OCI-LY3 (cell line): ENCODE results near the gene S100Z.

Experiments
- H2AFZ ChIP-seq: fragments of 200-600, 300-600 bp; shearing (Covaris generic); 2 replicates; pipeline ENCODE4 v1.6.0; 2014; ENCODE audit warnings: antibody characterized with exemption, low read depth, low read length
- H3K27ac ChIP-seq: fragments of 200-600, 300-600 bp; sonication (generic); 2 replicates; pipeline ENCODE4 v1.5.1; 2014; ENCODE audit warnings: mild to moderate bottlenecking, low read length, moderate library complexity, mixed read lengths
- H3K27me3 ChIP-seq: fragments of 200-600, 300-600 bp; sonication (generic); 2 replicates; pipeline ENCODE4 v1.6.1; 2014; ENCODE audit warnings: low read depth, low read length, mixed read lengths
- H3K36me3 ChIP-seq: fragments of 200-600, 300-600 bp; sonication (generic); replicated peaks from 2 replicates; pipeline ENCODE3; 2014; ENCODE audit warnings: low read depth, low read length, mixed read lengths
- H3K4me1 ChIP-seq: fragments of 300-600, 200-600 bp; sonication (generic); 2 replicates; pipeline ENCODE4 v1.6.1; 2014; ENCODE audit warnings: low read length, mixed read lengths
- H3K4me2 ChIP-seq: fragments of 200-600, 300-600 bp; sonication (generic); 2 replicates; pipeline ENCODE4 v1.6.1; 2014; ENCODE audit warnings: low read length, mixed read lengths
- H3K4me3 ChIP-seq: fragments of 300-600, 200-600 bp; sonication (generic); 2 replicates; pipeline ENCODE4 v1.5.1; 2014; ENCODE audit warnings: antibody characterized with exemption, mild to moderate bottlenecking, low read length, moderate library complexity
- H3K79me2 ChIP-seq: fragments of 300-600, 200-600 bp; shearing (Covaris generic); 2 replicates; pipeline ENCODE4 v1.6.1; 2014; ENCODE audit warnings: mild to moderate bottlenecking, low read length, mixed read lengths
- H3K9ac ChIP-seq: fragments of 300-600, 200-600 bp; shearing (Covaris generic); 2 replicates; pipeline ENCODE4 v1.6.0; 2014; ENCODE audit warnings: mild to moderate bottlenecking, low read length, moderate library complexity
- H3K9me3 ChIP-seq: fragments of 200-600, 300-600 bp; shearing (Covaris generic); 2 replicates; pipeline ENCODE4 v1.6.1; 2014; ENCODE audit warnings: low read length, mixed read lengths; ENCODE audit not compliant: insufficient read depth
- H4K20me1 ChIP-seq: fragments of 200-600, 300-600 bp; sonication (generic); 2 replicates; pipeline ENCODE4 v1.6.1; 2016; ENCODE audit warnings: low read length, mixed read lengths; ENCODE audit not compliant: insufficient read depth
- EZH2phosphoT487 ChIP-seq: fragments of 200-600 bp; shearing (Covaris generic); IDR thresholded peaks from 2 replicates; pipeline ENCODE4 v1.6.1; 2018; ENCODE audit warnings: antibody characterized with exemption, mixed run types, low read depth
- TF ChIP-seq, protein P1 (sequence below): fragments of 200-600, 300-600 bp; sonication (generic); IDR thresholded peaks from 2 replicates; pipeline ENCODE4 v1.5.1; 2014; ENCODE audit warnings: antibody characterized with exemption, low read length, low read depth

The S100Z gene

DNA sequence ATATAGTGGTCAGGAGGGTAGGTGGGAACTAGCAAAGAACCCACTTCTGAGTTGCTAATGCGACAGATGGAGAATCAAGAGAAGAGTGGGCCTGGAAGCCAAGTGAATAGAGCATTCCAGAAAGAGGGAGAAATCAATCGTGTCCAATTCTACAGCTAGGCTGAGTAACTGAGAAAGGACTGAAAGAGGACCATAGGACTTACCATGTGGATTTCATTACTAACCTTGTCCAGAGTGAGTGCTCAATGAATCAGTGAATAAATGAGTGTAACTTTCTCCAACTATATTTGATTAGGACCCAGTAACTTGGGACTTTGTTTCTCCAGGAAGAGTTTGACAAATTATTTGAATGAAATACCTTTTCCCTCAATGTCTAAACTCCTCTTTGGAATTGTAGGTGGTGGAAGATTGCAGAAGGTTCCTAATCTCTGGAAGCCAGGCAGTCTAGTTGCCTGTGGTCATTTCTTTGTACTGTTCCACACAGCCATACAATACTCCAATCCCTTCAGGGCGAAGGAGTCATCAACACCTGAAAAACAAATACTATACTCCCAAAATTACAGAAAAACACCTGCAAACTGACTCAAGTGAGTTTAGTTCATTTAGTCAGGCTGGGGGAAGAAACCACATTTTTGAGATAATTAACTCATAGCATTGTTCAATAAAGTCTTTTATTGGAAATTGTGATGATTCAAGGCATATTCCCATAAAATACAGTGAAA is 33.5 kb upstream of the S100Z start:
- H3K27me3 ChIP-seq = no peaks in the 10 kb centered on the region
- no peaks in the 10 kb centered on the region for H4K20me1 ChIP-seq
- no peak overlapping the region for H3K4me3 ChIP-seq
- H2AFZ ChIP-seq = no peak overlapping the region
- no peaks in the 10 kb centered on the region for H3K4me1 ChIP-seq
- H3K79me2 ChIP-seq = no peaks in the 10 kb centered on the region
- TF ChIP-seq EZH2phosphoT487 = no peak
- TF ChIP-seq, protein P1, sequence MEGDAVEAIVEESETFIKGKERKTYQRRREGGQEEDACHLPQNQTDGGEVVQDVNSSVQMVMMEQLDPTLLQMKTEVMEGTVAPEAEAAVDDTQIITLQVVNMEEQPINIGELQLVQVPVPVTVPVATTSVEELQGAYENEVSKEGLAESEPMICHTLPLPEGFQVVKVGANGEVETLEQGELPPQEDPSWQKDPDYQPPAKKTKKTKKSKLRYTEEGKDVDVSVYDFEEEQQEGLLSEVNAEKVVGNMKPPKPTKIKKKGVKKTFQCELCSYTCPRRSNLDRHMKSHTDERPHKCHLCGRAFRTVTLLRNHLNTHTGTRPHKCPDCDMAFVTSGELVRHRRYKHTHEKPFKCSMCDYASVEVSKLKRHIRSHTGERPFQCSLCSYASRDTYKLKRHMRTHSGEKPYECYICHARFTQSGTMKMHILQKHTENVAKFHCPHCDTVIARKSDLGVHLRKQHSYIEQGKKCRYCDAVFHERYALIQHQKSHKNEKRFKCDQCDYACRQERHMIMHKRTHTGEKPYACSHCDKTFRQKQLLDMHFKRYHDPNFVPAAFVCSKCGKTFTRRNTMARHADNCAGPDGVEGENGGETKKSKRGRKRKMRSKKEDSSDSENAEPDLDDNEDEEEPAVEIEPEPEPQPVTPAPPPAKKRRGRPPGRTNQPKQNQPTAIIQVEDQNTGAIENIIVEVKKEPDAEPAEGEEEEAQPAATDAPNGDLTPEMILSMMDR = no peak
- no peaks in the 10 kb centered on the region for H3K9me3 ChIP-seq
- H3K9ac ChIP-seq = no peak overlapping the region
- no peaks in the 10 kb centered on the region for H3K36me3 ChIP-seq
- H3K27ac ChIP-seq = no peak overlapping the region
- H3K4me2 ChIP-seq = no peak overlapping the region

DNA sequence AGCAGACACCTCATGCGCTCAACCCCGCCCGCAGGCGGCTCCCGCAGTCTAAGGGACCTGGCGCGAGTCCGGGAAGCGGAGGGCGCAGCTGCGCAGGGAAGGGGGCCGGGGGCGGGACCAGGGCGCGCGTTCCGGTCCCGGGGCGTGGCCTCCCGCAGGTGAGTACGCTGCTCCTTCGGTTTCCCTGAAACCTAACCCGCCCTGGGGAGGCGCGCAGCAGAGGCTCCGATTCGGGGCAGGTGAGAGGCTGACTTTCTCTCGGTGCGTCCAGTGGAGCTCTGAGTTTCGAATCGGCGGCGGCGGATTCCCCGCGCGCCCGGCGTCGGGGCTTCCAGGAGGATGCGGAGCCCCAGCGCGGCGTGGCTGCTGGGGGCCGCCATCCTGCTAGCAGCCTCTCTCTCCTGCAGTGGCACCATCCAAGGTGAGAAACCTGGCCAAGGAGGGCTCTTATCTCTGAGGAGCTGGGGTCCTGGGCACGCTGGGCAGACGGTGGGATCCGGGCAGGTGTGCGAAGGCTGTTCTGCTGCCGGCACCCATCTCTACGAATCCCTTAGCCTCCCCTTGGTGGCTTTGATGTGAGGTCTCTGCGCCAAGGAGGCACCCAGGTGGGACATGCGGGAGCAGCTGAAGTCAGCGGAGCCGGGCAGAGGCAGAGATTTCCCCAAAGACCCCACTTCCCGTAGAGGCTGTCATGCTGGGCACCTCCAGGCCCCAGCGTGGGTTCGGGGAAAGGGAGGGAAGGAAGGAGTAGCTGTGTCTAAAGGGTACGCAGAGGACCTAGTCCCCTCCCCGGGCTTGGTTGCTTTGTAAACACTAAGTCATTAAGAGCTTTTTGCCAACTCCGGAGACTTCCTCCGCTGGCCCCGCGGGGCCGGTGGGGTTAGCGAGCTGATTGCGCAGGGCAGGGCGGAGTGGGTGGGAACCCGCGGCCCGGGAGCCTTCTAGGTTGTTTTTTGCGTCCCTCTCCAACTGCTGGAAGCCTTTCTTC is 30.7 kb upstream of the S100Z start, which contains the start of gene F2RL1:
Gene F2RL1 (plus strand): TSS at position 187 of the 988 bp plus-strand sequence. CDS start 153 bp downstream, at position 340.
- no peak for TF ChIP-seq EZH2phosphoT487
- TF ChIP-seq, protein P1 = no peak
- no peaks in the 10 kb centered on the region for H3K9me3 ChIP-seq
- no peak within 1 kb of the TSS for H3K27ac ChIP-seq
- H3K4me3 ChIP-seq = no peak within 1 kb of the TSS
- no peak within 1 kb of the TSS for H3K9ac ChIP-seq
- H4K20me1 ChIP-seq = no peaks in the 10 kb centered on the region
- no peaks in the 10 kb centered on the region for H3K79me2 ChIP-seq
- H3K4me2 ChIP-seq = no peak within 1 kb of the TSS
- no peaks in the 10 kb centered on the region for H3K27me3 ChIP-seq
- no peak within 1 kb of the TSS for H2AFZ ChIP-seq
- H3K36me3 ChIP-seq = no peaks in the 10 kb centered on the region
- H3K4me1 ChIP-seq = no peaks in the 10 kb centered on the region

DNA sequence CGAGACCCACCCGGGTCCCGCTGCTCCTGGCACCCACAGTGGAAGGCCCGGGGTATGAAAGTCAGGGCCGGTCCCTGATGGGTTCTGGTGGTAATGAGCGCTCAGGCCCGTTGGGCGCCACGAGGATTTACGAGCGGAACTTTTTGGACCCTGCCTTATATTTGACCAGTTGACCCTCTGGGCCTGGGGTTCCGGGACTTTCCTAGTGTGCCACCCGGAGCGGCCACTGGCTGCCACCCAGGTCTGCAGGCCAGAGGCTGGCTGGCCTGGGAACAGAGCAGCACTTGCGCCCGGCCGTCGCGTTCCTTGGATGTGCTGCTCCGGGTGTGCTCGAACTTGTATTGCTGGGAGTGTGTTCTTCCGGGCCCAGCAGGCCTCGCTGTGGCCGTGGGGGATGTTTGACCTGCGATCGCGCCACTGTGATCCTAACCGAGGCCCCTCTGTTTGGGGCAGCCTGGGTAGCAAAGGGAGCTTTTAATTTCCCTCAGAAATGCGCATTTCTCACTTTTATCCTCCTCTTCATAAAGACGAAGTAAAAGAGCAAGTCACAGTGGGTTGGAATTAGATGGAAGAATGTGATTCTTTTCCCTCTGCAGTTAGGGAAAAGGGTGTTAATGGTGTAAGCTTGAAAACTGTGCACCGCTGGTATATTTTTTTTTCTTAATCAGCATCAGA is 29.8 kb upstream of the S100Z start:
- no peaks in the 10 kb centered on the region for H4K20me1 ChIP-seq
- H2AFZ ChIP-seq = no peak overlapping the region
- H3K4me2 ChIP-seq = no peak overlapping the region
- no peaks in the 10 kb centered on the region for H3K9me3 ChIP-seq
- H3K79me2 ChIP-seq = no peaks in the 10 kb centered on the region
- TF ChIP-seq, protein P1 = no peak
- TF ChIP-seq EZH2phosphoT487 = no peak
- H3K4me1 ChIP-seq = no peaks in the 10 kb centered on the region
- H3K36me3 ChIP-seq = no peaks in the 10 kb centered on the region
- no peak overlapping the region for H3K27ac ChIP-seq
- no peak overlapping the region for H3K4me3 ChIP-seq
- no peaks in the 10 kb centered on the region for H3K27me3 ChIP-seq
- H3K9ac ChIP-seq = no peak overlapping the region

DNA sequence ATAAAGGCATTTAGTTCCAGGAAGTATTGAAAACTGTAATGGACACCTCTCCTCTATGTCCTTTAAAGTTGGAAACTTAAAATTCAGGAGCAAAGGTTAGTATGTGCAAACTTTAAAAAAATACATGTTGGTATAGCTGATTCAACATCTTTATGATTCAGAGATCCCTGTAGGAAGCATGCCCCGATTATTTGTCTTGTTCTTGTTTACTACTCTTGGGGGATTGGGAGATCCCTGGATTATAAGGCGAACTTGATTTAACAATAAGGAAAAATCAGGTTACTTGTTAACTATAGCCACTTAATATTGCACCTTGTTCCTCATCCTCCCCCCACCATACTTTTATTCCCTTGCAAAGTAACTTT is 29.3 kb upstream of the S100Z start:
- H3K4me1 ChIP-seq = no peaks in the 10 kb centered on the region
- H3K79me2 ChIP-seq = no peaks in the 10 kb centered on the region
- H2AFZ ChIP-seq = no peak overlapping the region
- TF ChIP-seq EZH2phosphoT487 = no peak
- TF ChIP-seq, protein P1 = no peak
- no peaks in the 10 kb centered on the region for H4K20me1 ChIP-seq
- H3K9ac ChIP-seq = no peak overlapping the region
- H3K27me3 ChIP-seq = no peaks in the 10 kb centered on the region
- H3K27ac ChIP-seq = no peak overlapping the region
- H3K4me2 ChIP-seq = no peak overlapping the region
- H3K9me3 ChIP-seq = no peaks in the 10 kb centered on the region
- H3K4me3 ChIP-seq = no peak overlapping the region
- H3K36me3 ChIP-seq = no peaks in the 10 kb centered on the region
